Esophagus mucosa (tissue), 1 donor: ENCODE results near the gene CDYL. TPM values are rescaled to one million over a fixed set of nuclear protein-coding genes. Genes with fewer than 3 reads are reported as not detected.

Experiments used
- ATAC-seq: fragments of 200-7000 bp; cut with Tn5 transposase; one replicate; pipeline ENCODE4 v1.9.1; 2020
- total RNA-seq: library from RNA; stranded (reverse); gene quantifications from one replicate; pipeline ENCODE4 v1.2.4, GENCODE V29; 2023
- donor health status: DM: yes; HTN: yes; CAD: no.

CDYL gene
- total RNA-seq, 1 donor from 2014 or later, result 31.0 TPM

DNA sequence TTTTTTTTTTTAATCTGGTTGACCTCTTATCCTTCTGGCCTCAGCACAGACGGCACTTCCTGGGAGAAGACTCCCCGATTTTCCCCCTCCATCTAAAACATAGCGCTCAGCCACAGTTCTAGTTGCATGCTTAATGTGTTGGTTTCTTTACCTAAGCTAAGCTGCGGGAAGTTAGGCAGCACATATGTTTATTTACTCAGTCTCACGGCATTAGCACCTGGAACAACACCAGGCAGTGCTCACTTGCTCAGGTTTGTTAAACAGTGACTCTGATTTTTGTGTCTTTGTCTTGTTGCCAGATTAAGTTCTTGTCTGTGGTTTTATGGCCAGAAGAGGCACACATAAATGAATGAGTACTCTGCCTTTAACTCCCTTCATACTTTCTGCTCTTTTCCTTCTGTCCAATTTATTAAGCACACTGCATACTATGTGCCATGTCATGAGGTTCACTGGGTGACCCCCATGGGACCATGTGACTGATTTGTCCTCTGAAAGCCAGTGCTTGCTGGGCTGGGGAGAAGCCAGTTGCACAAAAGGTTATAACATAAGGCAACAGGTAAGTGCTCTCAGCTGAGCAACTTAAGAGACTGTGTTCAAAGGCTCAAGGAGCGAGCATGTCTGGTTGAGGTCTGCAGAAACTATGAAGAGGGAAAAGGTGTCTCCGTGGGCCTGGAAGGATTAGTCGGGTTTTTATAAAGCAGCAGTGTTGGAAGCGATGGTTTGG lies 134.0 kb downstream of the CDYL start:
- ATAC-seq, result peak; percentile 53

DNA sequence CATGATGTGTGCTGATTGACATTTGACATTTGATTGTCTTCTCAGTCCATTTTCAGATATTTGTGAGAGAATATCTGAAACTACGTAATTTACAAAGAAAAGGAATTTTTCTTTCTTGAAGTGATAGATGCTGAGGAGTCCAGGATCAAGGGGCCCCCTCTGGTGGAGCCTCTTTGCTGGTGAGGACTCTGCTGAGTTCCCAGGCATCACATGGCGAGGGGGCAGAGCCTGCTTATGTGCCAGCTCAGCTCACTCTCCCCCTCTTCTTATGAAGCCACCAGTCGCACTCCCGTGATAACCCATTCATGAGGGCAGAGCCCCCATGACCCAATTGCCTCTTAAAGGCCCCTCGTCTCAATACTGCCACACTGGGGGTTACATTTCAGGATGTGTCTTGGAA lies 136.4 kb downstream of the CDYL start:
- no peak for ATAC-seq

DNA sequence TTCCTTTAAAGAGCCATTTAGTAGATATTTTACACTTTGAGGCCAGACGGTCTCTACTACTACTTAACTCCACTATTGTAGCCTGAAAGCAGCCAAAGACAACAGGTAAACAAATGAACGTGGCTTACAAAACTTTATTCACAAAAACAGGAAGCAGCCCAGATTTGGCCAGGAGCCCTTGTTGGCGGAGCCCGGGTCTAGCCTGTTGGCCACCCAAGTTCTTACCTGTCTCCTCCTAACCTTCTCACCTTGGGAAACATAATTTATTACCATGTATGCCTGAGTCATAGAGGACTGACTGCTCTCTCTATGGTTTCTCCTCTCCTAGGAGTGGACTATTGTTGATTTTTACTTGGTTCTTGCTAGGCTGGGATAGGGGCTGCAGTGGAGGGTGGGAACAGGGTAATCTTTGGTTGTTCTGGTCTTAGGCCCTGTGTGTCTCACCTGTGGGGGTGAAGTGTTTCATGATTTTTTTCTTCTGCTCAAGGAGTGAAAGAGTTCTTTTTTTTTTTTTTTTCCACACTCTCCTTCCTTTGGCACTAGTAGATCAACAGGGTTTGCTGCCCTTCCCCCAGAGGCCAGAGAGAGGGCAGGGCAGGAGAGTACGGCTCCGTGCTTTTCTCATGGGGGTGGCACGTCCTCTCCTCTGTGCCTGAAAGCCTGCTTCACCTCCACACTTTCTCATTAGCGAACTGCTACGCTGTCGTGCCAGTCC lies 137.7 kb downstream of the CDYL start:
- ATAC-seq, result peak; percentile 85

DNA sequence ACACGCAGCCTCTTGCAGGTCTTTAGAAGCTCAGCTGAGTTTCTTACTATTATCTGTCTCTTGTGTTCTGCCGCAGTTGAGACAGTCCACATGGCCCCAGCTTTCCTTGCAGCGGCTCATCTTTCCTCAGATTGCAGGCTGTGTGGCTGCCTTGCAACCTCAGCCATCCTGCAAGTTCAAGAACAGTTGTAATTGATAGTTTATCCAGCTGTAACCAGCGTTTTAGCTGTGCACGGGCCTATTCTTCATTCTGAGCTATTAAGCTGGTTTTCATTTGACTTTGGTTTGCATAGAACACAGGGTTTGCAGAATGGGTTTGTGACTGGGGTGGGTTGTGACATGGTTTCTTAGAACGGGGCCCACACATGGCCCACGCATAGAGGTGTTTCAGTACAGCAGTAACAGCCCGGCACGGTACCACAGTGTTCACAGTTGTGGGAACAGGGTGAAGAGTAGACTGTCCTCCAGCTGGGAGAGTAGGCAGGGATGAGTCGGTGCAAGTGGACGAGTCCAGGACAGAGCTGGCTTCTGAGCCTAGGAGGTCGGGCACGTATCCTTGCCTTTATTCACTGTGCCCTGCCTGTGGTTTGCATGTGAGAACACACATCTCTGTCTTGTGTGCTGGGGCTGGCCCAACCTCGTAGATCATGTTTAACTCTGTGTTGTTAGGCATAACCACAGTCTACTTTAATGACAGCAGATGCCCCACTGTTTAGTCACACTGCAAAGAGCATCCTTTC lies 138.4 kb downstream of the CDYL start:
- ATAC-seq, result peak; percentile 56

DNA sequence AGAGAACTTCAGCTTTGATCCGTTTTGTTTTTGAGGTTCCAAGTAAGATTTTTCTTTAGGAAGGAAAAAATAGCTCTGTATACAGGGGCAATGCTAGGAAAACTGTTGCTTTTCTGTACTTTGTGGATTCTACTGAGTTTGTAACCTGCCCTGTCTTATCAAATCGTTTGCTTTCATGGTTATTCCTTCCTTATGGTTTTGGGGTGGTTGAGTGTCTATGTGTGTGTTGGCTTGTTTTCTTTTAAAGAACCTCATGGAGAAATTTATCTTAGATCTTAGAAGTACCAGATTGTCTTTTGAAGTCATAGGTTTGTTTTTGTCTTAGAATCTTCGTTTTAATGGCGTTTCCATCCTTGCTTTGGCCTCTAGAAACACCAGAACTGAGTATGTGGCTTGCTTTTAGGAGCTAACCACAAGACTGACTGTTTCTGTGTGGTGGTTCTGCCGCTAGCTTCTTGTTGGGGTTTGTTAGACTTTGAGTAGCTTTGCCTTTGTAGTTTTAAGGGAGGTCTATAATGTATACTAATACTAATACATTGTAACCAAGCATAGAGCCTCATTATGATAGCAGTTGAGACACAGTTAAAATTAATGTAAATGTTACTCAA lies 140.9 kb downstream of the CDYL start:
- ATAC-seq, result no peak

DNA sequence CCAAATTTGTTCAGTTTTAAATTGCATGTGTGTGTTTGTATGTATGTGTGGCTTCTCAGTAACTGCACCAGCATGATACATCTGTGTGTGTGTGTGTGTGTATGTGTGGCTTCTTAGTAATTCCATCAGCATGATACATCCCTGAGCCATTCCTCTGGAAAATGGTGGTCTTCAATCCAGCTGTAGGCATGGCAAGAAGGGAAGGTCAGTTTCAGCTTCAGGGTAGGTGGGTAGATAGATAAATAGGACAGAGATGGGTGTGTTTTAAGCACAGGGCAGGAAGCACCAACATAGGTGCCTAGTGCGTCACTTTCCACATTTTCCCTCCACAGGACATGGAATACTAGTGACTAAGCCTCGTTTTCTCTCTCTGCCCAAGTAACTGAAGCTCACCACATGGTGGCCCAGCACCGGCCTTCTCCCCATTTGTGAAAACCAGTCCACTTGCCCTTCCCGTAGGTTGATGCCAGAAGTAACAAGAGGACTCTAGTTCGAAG lies 144.8 kb downstream of the CDYL start:
- no peak for ATAC-seq

DNA sequence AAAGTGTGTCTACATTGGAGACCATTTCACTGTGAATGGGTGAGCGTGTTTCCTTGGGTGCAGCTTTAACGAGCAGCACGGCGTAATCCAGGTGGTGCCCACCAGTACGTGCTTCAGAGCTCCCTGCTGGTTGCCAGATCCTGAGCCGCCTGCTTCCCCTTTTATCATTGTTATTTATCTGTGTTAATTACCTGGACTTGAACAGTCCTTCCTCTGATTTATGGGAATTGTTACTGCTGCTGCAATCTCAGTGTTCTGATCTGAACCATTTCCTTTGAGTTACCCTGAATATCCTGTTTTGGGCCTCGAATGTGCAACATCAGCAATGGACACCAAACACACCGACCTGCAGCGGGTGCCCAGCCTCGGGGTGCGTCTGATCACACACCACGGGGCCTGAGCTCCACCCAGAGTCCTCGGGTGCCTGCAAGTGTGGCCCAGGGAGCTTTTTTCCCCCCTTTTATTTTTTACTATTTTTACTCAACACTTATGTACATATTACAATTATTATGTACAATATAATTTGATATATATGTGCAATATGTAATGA lies 146.4 kb downstream of the CDYL start:
- no peak for ATAC-seq

DNA sequence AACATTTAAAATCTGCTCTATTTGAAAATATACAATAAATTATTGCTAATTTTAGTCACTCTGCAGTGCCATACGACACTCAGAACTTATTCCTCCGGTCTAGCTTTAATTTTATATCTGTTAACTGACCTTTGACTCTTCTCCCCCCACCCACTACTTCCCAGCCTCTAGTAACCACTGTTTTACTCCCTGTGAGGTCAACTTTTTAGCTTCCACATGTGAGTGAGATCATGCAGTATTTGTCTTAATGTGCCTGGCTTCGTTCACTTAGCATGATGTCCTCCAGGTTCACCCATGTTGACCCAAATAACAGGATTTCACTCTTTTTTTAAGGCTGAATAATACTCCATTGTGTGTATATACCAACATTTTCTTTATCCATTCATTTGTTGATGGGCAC lies 146.9 kb downstream of the CDYL start:
- no peak for ATAC-seq

DNA sequence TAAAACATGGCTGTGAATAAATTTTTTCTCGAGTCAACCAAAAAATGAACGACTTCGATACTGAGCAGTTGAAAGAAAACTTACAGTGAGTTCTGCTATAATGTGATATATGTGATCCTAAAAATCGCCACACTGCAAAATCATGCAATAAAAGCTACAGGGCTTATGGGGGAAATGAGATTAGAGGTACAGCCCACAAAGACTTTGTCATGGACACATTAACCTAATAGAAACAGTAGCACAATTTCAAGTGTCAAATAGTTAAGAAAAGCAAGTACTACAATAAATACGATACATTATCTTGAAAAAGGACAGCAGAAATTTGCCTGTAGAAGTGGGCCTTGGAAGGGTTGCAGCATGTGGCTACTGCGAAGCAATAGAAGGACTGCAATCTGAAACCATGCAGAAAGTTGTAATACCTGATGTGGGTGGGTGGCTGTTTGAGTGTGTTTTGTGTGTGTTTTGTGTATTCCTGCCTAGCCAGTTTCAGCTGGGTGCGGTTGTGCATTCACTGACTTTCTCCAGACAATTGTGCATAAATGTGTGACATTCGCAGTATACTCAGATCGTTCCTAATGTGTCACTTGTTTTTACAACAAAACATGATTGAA lies 148.6 kb downstream of the CDYL start:
- ATAC-seq, result peak; percentile 73

DNA sequence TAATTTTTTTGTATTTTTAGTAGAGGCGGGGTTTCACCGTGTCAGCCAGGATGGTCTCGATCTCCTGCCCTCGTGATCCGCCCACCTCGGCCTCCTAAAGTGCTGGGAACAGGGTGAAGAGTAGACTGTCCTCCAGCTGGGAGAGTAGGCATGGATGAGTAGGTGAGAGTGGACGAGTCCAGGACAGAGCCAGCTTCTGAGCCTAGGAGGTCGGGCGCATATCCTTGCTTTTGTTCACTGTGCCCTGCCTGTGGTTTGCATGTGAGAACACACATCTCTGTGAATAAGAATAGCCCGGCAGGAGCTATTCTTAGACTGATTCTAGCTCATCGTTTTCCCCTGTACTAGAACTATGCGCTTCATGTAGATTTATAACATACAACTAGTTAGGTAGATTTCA lies 149.4 kb downstream of the CDYL start:
- ATAC-seq, result no peak

DNA sequence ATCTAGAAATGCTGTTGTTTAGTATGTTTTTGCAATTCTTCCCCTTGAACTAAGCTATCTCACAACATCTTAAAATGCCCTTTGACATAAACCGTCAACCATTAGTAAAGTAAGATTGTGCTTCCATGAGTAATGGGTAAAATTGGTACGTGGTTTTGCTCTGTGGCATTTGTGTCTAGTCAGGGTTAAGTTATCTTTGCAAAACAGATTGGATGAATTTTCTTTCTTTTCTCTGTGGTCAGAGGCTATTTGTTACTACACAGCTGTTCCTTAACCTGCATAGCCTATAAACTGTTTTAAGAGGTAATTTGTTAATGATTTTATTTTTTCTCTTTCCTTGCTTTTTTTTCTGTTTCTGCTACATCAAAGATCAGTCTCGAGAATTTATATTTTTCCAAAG lies 152.2 kb downstream of the CDYL start:
- ATAC-seq, result no peak

DNA sequence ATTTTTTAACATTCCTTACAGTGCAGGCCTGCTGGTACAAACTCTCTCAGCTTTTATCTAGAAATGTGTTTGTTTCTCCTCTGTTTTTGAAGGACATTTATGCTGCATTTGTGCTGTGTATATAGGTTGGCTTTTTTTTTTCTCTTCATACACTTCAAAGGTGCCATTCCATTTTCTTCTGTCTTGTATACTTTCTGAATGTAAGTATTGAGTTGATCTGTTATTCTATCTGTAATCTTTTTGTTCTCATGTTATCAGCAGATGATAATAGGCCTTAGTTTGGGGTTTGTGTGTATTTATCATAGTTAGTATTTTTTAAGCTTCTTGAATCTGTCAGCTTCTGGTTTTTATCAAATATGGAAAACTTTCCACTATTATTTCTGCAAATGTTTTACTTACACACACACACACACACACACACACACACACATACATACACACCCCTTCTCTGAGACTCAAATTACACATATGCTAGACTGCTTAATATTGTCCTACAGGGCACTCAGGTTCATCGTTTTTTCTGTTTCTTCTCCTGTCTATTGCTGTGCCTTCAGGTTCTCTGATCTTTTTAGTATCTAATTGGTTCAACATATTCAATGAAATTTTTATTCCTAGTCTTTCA lies 153.0 kb downstream of the CDYL start:
- ATAC-seq, result no peak

DNA sequence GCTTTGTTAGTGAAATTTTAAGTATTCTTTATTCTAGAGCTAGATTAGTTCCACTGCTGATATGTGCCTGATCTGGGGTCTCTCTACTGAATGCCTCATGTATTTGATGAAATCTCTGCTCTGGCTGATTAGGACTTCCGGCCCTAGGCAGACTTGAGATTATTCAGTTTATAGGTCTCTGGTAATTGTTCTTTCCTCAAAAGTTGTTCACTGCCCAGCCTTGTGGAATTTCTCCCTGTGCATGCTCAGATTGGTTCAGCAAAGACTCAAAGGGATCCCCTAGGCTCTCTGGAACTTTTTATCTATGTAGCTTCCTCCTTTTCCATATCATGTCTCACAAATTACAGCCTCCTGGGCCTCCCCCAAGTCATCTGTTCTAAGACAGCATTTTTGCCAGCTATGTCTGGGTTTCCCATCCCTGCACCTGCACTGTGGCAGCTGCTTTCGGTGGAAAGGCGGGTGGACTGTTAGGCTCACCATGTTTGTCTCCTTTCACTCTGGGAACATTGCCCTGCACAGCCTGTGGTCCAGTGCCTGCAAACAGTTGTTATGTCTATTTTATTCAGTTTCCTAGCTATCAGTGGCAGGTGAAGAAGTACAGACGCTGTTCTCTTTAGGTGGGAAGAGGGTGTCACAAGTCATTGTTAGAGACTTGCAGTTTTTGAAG lies 154.0 kb downstream of the CDYL start:
- no peak for ATAC-seq

DNA sequence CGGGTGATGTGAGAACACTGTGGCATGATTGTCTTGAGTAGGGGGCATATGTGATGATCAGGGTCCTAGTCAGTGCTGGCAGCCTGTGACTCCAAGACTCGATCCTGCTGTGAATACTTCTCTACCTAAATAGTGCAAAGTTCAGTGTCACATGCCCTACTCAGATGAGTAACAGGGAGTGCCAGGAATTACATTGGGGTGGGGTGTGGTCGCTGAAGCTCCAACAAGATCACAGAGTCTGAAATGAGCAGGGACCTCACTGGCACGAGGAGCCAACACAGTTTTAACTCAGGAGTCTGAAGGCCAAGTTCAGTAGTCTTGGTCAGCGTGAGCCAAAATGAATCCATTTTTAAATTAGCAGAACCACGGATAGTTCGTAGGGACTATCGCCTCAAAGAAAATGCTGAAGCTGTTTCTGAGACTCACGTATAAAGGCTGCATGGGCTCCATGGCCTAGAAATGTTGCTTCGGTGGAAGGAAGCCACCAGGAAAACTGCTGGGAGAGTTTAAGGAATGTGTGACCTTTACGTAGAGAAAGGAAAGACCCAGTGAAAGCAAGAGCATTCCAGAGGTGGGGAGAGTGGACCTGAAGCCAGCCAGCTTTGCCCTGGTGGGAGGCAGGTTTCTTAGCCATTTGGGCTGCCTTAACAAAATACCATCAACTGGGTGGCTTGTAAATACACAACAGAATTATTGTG lies 155.5 kb downstream of the CDYL start:
- peak; percentile 94 for ATAC-seq

DNA sequence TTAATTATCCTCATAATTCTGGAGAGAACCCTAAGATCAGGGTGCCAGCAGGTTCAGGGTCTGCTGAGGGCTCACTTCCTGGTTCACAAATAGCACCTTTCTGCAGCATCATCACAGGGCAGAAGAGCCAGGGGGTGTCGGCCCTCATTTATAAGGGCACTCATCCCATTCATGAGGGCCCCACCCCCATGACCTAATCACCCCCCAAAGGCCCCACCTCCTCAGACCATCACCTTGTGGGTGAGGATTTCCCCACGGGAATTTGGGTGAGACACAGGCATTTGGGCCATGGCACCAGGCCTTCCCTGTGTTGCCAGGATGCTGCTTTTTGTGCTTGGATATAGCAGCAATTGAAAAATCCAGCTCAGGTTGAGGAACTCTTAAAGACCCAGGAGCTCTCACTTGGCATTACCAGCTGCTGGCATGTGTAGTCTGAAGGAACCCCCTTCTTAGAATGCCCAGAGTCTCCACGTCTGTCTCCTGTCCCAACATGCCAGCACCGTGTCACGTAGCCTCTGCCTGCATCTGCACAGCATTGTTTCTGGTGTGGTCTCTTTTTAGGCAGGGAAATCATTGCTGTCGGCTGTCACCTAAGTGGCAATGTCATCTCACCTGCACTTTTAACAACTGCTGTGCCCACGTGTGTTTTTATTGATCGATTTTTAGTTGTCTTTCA lies 156.2 kb downstream of the CDYL start:
- ATAC-seq, result peak; percentile 53

DNA sequence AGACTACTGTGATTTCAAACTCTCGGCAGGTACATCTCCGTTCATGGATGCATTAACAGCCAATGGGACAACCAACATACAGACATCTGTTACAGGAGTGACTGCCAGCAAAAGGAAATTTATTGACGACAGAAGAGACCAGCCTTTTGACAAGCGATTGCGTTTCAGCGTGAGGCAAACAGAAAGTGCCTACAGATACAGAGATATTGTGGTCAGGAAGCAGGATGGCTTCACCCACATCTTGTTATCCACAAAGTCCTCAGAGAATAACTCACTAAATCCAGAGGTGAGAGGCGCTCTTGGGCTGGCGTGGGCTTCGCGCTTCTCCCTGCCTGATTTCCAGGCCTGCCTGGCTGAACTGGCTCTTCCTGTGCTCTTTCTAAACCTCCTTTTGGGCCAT lies 159.3 kb downstream of the CDYL start:
- ATAC-seq, result no peak

DNA sequence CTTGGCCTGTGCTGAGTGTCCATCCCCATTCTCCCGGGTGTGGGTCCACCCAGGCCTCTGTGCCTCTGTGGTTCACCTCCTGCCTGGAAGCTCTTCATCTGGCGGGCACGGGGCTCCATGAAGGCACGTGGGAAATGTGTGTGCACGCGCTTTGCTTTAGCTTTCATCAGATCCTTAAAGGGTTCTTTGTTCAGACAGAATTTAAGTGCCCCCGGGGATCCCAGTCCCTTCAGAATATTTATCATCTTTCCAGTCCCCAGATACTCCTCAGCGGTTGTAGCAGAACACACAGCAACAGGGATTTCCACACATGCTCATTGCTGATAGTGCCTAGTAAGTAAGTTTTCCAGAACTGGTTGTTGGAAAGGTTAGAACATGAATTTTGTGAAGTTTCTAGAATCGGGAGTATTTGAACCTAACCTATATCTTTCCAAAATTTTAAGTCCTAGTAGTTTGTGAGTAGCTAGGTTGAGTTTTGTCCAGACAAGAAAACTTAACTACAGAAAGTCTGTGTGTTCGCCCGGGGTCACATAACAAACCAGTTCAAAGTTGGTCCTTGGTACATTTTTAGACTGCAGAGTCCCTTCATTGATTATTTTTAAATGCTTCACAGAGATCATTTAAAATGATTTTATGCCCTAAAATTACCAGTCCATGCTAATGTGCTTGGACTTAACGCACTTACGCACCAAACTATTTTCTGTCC lies 159.9 kb downstream of the CDYL start:
- no peak for ATAC-seq

DNA sequence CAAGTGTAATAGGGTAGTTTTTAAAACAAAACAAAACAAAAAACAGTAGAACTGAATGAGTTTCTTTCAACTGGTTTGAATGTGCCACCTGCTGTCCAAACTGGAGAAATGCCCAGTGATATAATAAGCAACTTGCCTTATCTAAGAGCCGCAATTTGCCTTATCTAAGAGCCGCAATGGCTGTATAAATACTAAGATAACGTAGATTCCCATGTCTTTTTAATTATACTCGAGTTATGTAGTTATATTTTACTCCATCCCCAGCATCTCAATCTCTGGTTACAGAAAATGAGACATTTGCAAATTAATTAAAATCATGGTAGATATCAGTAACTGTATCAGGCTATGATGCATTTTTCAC lies 160.5 kb downstream of the CDYL start:
- ATAC-seq, result no peak

DNA sequence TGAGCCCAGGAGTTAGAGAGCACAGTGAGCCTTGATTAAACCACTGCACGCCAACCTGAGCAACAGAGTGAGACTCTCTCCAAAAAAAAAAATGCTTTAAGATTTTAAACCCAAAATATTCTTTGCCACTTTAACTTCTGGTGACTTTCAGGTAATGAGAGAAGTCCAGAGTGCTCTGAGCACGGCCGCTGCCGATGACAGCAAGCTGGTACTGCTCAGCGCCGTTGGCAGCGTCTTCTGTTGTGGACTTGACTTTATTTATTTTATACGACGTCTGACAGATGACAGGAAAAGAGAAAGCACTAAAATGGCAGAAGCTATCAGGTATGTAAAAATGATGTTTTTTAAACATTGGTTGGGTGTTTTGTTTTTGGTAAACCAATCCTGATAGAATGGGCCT lies 161.2 kb downstream of the CDYL start:
- no peak for ATAC-seq
